GM12873 (cell line): ENCODE results near the gene HSPA4L.

ENCODE experiments used
- TF ChIP-seq, protein P1 (sequence below): IDR thresholded peaks from 2 replicates; pipeline ENCODE4 v1.5.1; 2012; ENCODE audit warnings: low read depth, mild to moderate bottlenecking, moderate library complexity, low read length, control low read depth; ENCODE audit not compliant: insufficient read depth; ENCODE audit errors: missing control alignments

The HSPA4L gene

DNA sequence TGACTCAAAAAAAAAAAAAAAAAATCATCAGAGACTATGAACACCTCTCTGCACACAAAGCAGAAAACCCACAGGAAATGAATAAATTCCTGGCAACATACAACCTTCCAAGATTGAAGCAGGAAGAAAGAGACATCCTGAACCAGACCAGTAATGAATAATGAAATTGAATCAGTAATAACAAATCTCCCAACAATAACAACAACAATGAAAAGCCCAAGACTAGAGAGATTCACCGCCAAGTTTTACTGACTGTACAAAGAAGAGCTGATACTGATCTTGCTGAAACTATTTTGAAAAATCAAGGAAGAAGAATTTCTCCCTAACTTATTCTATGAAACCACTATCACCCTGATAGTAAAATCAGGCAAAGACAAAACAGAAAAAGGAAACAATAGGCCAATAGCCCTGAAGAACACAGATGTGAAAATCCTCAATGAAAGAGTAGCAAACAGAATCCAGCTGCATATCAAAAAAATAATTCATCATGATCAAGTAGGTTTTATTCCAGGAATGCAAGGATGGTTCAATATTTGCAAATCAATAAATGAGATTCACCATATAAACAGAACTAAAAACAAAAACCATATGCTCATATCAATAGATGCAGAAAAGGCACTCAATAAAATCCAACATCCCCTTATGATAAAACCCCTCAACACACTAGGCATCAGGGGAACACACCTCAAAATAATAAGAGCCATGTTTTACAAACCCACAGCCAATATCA lies 67.5 kb downstream of the HSPA4L start:
- TF ChIP-seq, protein P1, sequence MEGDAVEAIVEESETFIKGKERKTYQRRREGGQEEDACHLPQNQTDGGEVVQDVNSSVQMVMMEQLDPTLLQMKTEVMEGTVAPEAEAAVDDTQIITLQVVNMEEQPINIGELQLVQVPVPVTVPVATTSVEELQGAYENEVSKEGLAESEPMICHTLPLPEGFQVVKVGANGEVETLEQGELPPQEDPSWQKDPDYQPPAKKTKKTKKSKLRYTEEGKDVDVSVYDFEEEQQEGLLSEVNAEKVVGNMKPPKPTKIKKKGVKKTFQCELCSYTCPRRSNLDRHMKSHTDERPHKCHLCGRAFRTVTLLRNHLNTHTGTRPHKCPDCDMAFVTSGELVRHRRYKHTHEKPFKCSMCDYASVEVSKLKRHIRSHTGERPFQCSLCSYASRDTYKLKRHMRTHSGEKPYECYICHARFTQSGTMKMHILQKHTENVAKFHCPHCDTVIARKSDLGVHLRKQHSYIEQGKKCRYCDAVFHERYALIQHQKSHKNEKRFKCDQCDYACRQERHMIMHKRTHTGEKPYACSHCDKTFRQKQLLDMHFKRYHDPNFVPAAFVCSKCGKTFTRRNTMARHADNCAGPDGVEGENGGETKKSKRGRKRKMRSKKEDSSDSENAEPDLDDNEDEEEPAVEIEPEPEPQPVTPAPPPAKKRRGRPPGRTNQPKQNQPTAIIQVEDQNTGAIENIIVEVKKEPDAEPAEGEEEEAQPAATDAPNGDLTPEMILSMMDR, result no peak

DNA sequence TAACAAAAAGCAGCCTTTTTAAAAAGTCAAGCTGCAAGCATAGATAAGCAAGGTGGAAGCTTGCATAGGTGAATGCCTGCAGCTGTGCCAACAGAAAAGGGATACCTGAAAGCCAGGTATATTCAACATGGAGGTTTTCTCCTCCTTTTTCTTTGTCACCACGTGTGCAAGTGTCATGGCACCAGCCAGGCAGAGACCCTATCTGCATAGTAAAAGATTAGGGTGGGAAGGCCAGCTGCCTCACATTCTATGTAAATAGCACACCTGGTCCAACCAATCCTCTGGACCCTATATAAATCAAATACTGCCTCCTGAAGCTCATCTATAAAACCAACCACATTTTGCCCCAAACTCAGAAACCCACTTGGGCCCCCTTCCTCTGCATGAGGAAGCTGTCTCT lies 70.5 kb downstream of the HSPA4L start:
- TF ChIP-seq, protein P1, result no peak

DNA sequence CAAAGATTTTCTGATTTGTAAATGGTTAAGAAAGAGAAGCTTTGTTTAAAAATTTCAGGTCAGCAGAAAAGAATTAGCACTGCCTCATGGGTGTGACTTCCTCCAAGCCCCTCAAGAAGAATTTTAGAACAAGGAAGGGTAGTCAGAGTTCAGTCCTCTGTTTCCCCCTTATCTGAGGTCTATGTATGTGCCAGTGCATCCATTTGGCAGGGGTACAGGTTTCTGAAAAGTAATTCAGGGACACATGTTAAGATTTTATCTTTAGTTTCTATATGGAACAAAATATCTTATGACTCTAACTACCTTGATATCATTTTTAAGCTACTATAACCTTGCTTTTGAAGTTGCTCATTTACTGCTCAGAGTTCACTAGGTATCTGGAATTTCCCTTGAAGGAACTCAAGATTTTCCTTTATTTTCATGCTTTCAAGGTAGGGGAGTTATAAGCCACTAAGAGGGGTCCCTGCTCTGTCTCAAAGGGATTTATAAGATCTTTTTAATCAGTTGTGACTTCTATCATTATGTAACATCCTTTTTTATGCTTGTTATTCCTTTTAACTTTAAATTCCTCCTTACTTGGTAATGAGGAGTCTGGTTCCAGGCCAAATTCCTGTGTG lies 74.2 kb downstream of the HSPA4L start:
- TF ChIP-seq, protein P1, result no peak

DNA sequence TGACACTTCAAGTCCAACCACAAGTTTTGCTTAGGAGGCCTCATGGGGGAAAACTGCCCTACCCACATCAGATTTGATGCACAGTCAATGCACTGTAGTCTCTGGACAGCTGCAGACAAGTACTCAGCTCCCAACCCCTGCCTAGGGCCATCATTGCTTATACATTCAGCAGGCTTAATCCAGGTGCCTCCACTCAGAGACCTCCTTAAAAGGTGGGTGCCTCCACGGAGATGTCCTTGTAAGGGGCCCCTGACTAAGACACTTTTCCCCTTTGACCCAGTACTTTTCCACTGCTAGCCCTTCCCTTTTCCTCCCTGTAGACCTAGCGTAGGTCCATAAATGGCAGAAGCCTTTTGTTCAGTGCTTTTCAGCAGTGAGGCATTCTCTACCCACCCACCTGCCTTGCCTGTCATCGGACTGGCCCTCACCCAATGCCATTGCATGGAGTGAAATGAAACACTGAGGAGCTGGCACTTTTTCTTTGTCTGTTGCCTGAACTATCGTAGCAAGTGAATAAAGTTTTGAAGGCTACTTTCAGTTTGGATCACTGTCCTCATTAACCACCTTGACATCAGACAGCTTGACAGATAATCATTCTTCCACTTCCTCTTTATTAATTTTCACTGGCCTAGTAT lies 74.8 kb downstream of the HSPA4L start:
- TF ChIP-seq, protein P1, result no peak

GRCh38 chr4:127857641-127858040 lies 75.5 kb downstream of the HSPA4L start:
- TF ChIP-seq, protein P1, result no peak

GRCh38 chr4:127868196-127868595 lies 86.1 kb downstream of the HSPA4L start:
- TF ChIP-seq, protein P1, result no peak

DNA sequence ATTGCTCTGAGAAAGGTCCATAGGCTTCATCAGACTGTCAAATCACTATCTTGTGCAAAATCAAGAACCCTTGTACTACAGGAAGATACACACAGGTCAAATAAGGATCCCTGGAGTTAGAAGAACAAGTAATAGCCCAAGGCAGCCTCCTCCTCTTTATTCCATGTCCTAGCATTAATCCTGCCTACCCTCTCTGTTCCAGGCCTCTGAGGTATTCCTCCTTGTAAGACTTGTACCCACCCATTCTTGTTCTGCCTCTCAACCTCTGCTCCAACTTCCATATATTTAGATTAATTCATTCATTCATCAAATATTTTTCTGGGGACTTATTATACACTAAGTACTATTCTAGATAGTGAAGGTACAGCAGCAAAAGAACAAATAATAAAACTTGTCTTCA lies 88.2 kb downstream of the HSPA4L start:
- TF ChIP-seq, protein P1, result no peak
